Endothelial cell of umbilical vein (primary cell): ENCODE measurements around the gene MAJIN. TPM values are rescaled to one million over a fixed set of nuclear protein-coding genes. Genes with fewer than 3 reads are reported as not detected.

Experiments
- BruUV-seq: library from RNA; stranded (reverse); fragments of 400-500 nt; replicated peaks from 2 replicates; lab custom pipeline; 2021; lab: Mats Ljungman, UMichigan
- CTCF ChIA-PET: fragments of 300-600, 350-600 bp; sonication (Branson Sonifier 250); formaldehyde crosslinking; loops from one replicate; lab custom pipeline; 2021; ENCODE audit warnings: antibody characterized with exemption, inconsistent platforms; lab: Charles Lee
- POLR2A ChIA-PET: fragments of 300-600, 350-600 bp; sonication (Branson Sonifier 250); formaldehyde crosslinking; loops from one replicate; lab custom pipeline; 2021; ENCODE audit warnings: antibody characterized with exemption, inconsistent platforms; lab: Charles Lee
- DNase-seq: peaks from one replicate; pipeline ENCODE4 v3.0.0-alpha.2; 2011; ENCODE audit warnings: low read depth, low spot score
- FAIRE-seq: peaks from 2 replicates; lab custom pipeline; 2011; peaks lifted over from hg19 to GRCh38; lab: Jason Lieb, UNC
- H2AFZ ChIP-seq: 2 replicates; pipeline ENCODE4 v1.6.0; 2012; ENCODE audit warnings: low read depth, low read length, control low read depth, inconsistent platforms
- H3K27ac ChIP-seq: 2 replicates; pipeline ENCODE4 v1.5.1; 2011; ENCODE audit warnings: low read depth, mild to moderate bottlenecking, control low read depth, low read length, moderate library complexity; ENCODE audit not compliant: insufficient read depth
- H3K27me3 ChIP-seq, 2 experiments: 2 replicates each; pipeline versions ENCODE4 v1.6.0 to v1.6.1; 2011; ENCODE audit warnings: low read length in 2 of 2, mixed read lengths in 1 of 2; ENCODE audit not compliant: control insufficient read depth in 2 of 2, insufficient read depth in 2 of 2
- H3K36me3 ChIP-seq, 2 experiments: 2 replicates in 1 of 2; 3 replicates in 1 of 2; pipeline ENCODE4 v1.5.1; 2011; ENCODE audit warnings: low read length in 2 of 2, mild to moderate bottlenecking in 1 of 2, moderate library complexity in 1 of 2; ENCODE audit not compliant: control insufficient read depth in 2 of 2, insufficient read depth in 2 of 2; ENCODE audit errors: extremely low read depth in 1 of 2
- H3K4me1 ChIP-seq: 3 replicates; pipeline ENCODE4 v1.5.1; 2011; ENCODE audit warnings: mild to moderate bottlenecking, low read length; ENCODE audit not compliant: control insufficient read depth, insufficient read depth; ENCODE audit errors: extremely low read depth
- H3K4me2 ChIP-seq: 2 replicates; pipeline ENCODE4 v1.6.1; 2011; ENCODE audit warnings: low read length, control low read depth, mixed read lengths; ENCODE audit not compliant: insufficient read depth
- H3K4me3 ChIP-seq, 3 experiments: fragments of 200-600 bp in 1 of 3; sonication (generic), shearing (Covaris generic) in 1 of 3; replicated peaks in 1 of 3; 2 replicates each; pipeline ENCODE4 v1.5.1; 2011 to 2016; ENCODE audit warnings: control low read depth in 3 of 3, low read length in 3 of 3, mild to moderate bottlenecking in 2 of 3, inconsistent platforms in 1 of 3, low read depth in 1 of 3, moderate library complexity in 1 of 3; ENCODE audit not compliant: insufficient read depth in 1 of 3
- H3K79me2 ChIP-seq: 2 replicates; pipeline ENCODE4 v1.6.0; 2012; ENCODE audit warnings: low read length, inconsistent platforms; ENCODE audit not compliant: control insufficient read depth, insufficient read depth
- H3K9ac ChIP-seq: replicated peaks from 2 replicates; pipeline ENCODE3; 2011; ENCODE audit warnings: low read length, control low read depth; ENCODE audit not compliant: insufficient read depth; ENCODE audit errors: extremely low read depth
- H3K9me1 ChIP-seq: replicated peaks from 3 replicates; pipeline ENCODE4 v1.6.0; 2011; ENCODE audit warnings: mild to moderate bottlenecking, low read length; ENCODE audit not compliant: control insufficient read depth, insufficient read depth; ENCODE audit errors: extremely low read depth
- H3K9me3 ChIP-seq: replicated peaks from 2 replicates; pipeline ENCODE4 v1.5.1; 2012; ENCODE audit warnings: low read length, inconsistent platforms; ENCODE audit not compliant: control insufficient read depth, insufficient read depth
- H4K20me1 ChIP-seq: replicated peaks from 2 replicates; pipeline ENCODE3; 2011; ENCODE audit warnings: mild to moderate bottlenecking, low read length; ENCODE audit not compliant: control insufficient read depth, insufficient read depth; ENCODE audit errors: extremely low read depth
- CTCF ChIP-seq, 2 donors: IDR thresholded peaks; 1 replicate in 1 of 2; 2 replicates in 1 of 2; pipeline ENCODE4 v1.5.1; 2011; ENCODE audit warnings: low read length in 2 of 2, mild to moderate bottlenecking in 2 of 2, moderate library complexity in 2 of 2, control low read depth in 1 of 2, inconsistent platforms in 1 of 2, low read depth in 1 of 2; ENCODE audit not compliant: insufficient read depth in 1 of 2; ENCODE audit errors: extremely low read depth in 1 of 2
- EZH2 ChIP-seq: IDR thresholded peaks from 2 replicates; pipeline ENCODE4 v1.6.1; 2012; ENCODE audit warnings: borderline replicate concordance, low read depth, mild to moderate bottlenecking, moderate library complexity, low read length, inconsistent platforms; ENCODE audit not compliant: severe bottlenecking
- FOS ChIP-seq: IDR thresholded peaks from 2 replicates; pipeline ENCODE4 v1.6.1; 2011; ENCODE audit warnings: mild to moderate bottlenecking, low read length, moderate library complexity, borderline replicate concordance; ENCODE audit not compliant: insufficient read depth
- GATA2 ChIP-seq: IDR thresholded peaks from 2 replicates; pipeline ENCODE4 v1.7.0; 2011; ENCODE audit warnings: low read depth, mild to moderate bottlenecking, moderate library complexity, mixed read lengths, low read length; ENCODE audit not compliant: insufficient read length, insufficient read depth
- JUN ChIP-seq: IDR thresholded peaks from 2 replicates; pipeline ENCODE4 v1.6.1; 2011; ENCODE audit warnings: borderline replicate concordance, low read depth; ENCODE audit not compliant: insufficient read length, insufficient read depth
- MAX ChIP-seq: IDR thresholded peaks from 2 replicates; pipeline ENCODE4 v1.6.1; 2011; ENCODE audit not compliant: insufficient read depth, insufficient read length
- MYC ChIP-seq: IDR thresholded peaks from one replicate; pipeline ENCODE4 v1.6.1; 2011; ENCODE audit warnings: mild to moderate bottlenecking, low read depth, low read length
- POLR2A ChIP-seq: IDR thresholded peaks from 2 replicates; pipeline ENCODE4 v1.6.1; 2012; ENCODE audit warnings: low read depth, mild to moderate bottlenecking, control low read depth, low read length
- POLR2AphosphoS5 ChIP-seq: IDR thresholded peaks from 2 replicates; pipeline ENCODE4 v1.6.1; 2012; ENCODE audit warnings: low read depth, mild to moderate bottlenecking, control low read depth, low read length, moderate library complexity; ENCODE audit not compliant: insufficient read depth
- dilution Hi-C: fragments of 300-500 bp; cut with MboI; formaldehyde crosslinking; loops from one replicate; pipeline ENCODE4 v1.15.0; 2019; ENCODE audit warnings: low sequenced_read_pairs; ENCODE audit not compliant: extremely low pct_ligation_motif_present
- intact Hi-C: fragments of 100-400 bp; cut with micrococcal nuclease; formaldehyde crosslinking; loops from one replicate; pipeline ENCODE4 v1.10.0; 2022
- polyA plus RNA-seq, 4 experiments: library from polyadenylated mRNA; depleted of rRNA in 3 of 4; stranded (reverse) in 3 of 4; unstranded in 1 of 4; fragments of >200 nt; gene quantifications; 2 replicates each; pipeline versions ENCODE4 v1.2.1 to v1.2.3, GENCODE V29; 2011 to 2012; ENCODE audit warnings: missing spikeins in 1 of 4
- total RNA-seq: library from RNA; stranded (reverse); gene quantifications from 2 replicates; pipeline ENCODE4 v1.2.3, GENCODE V29; 2021

MAJIN gene
- total and polyA plus RNA-seq, 2 donors (not counting 3 experiments of a cell fraction or from before 2014, with no cell fraction given) = 0.07 TPM; not detected in 1

- POLR2A ChIA-PET = interaction anchor here (0.6 kb wide), 1 partner anchor 1662 kb away, joined by 4 read pairs; no protein-coding TSS in a partner anchor
- dilution Hi-C loops = no loop called here
- Histone ChIP-seq H3K4me1 (peaks cover 3% of the 10 kb centered on the region), H3K9ac (no peak overlapping the region), H3K79me2 (no peaks in the 10 kb centered on the region), H3K9me3 (no peaks in the 10 kb centered on the region), H2AFZ (no peak overlapping the region), H3K4me3 (no peak overlapping the region), H3K27ac (no peak overlapping the region), H3K4me2 (no peak overlapping the region), H3K36me3 (no peaks in the 10 kb centered on the region), H4K20me1 (no peaks in the 10 kb centered on the region), H3K27me3 (no peaks in the 10 kb centered on the region), H3K9me1 (no peaks in the 10 kb centered on the region)
- CTCF ChIA-PET = no interaction called here
- no TSS peak for BruUV-seq
- no peak for TF ChIP-seq MYC
- TF ChIP-seq POLR2A = no peak
- TF ChIP-seq JUN = no peak
- no peak for TF ChIP-seq POLR2AphosphoS5
- no peak for TF ChIP-seq GATA2
- no peak for TF ChIP-seq EZH2
- TF ChIP-seq CTCF (IDR thresholded peaks at IDR 0.05; ENCODE audit: extremely low read depth in 1 of 2, insufficient read depth in 1 of 2, low read depth in 1 of 2, low read length in 2 of 2) = no peak
- TF ChIP-seq MAX = no peak
- TF ChIP-seq FOS = no peak
- intact Hi-C loops = no loop called here
- FAIRE-seq = no peak
- no peak for DNase-seq
These were observed 4.7 kb upstream of the MAJIN start for GRCh38 chr11:64976651-64977050.
